HepG2 (cell line): ENCODE results near the gene TXNRD1. TPM values are rescaled to one million over a fixed set of nuclear protein-coding genes. Genes with fewer than 3 reads are reported as not detected.

Source experiments
- ADNP ChIP-seq: sonication (generic); formaldehyde crosslinking; IDR thresholded peaks from 2 replicates; pipeline ENCODE4 v1.4.0; 2020; ENCODE audit warnings: missing genetic modification reagents
- ARID3A ChIP-seq: IDR thresholded peaks from 2 replicates; pipeline ENCODE4 v1.6.1; 2012; ENCODE audit warnings: low read depth, low read length, improper control_type of control experiment
- BORCS8-MEF2B ChIP-seq: sonication (generic); formaldehyde crosslinking; IDR thresholded peaks from 2 replicates; pipeline ENCODE4 v1.8.0; 2022; ENCODE audit warnings: mild to moderate bottlenecking, missing genetic modification reagents
- CC2D1A ChIP-seq: sonication (generic); formaldehyde crosslinking; IDR thresholded peaks from 2 replicates; pipeline ENCODE4 v1.8.1; 2023; ENCODE audit warnings: mild to moderate bottlenecking, missing genetic modification reagents
- HHEX ChIP-seq: IDR thresholded peaks from 2 replicates; pipeline ENCODE4 v1.6.1; 2016; ENCODE audit warnings: control low read depth
- HMG20B ChIP-seq: conservative IDR thresholded peaks from 2 replicates; pipeline ENCODE4 v1.6.1; 2016; ENCODE audit warnings: missing genetic modification reagents, missing compliant biosample characterization
- NFKB2 ChIP-seq: sonication (generic); formaldehyde crosslinking; IDR thresholded peaks from 2 replicates; pipeline ENCODE4 v1.4.0; 2020; ENCODE audit warnings: missing genetic modification reagents, borderline replicate concordance
- RFXAP ChIP-seq: sonication (generic); formaldehyde crosslinking; IDR thresholded peaks from 2 replicates; pipeline ENCODE4 v1.4.0; 2020; ENCODE audit warnings: missing genetic modification reagents, borderline replicate concordance
- SP2 ChIP-seq: sonication (generic); formaldehyde crosslinking; IDR thresholded peaks from 2 replicates; pipeline ENCODE4 v1.5.1; 2020; ENCODE audit warnings: mild to moderate bottlenecking, missing genetic modification reagents
- STAT5B ChIP-seq: sonication (generic); formaldehyde crosslinking; IDR thresholded peaks from 2 replicates; pipeline ENCODE4 v1.4.0; 2020; ENCODE audit warnings: missing genetic modification reagents
- ZBTB1 ChIP-seq: sonication (generic); formaldehyde crosslinking; IDR thresholded peaks from 2 replicates; pipeline ENCODE4 v1.4.0; 2020; ENCODE audit warnings: missing genetic modification reagents, borderline replicate concordance
- ZBTB3 ChIP-seq: sonication (generic); formaldehyde crosslinking; IDR thresholded peaks from 2 replicates; pipeline ENCODE4 v1.4.0; 2020; ENCODE audit warnings: low read depth, mild to moderate bottlenecking, moderate library complexity, missing genetic modification reagents, borderline replicate concordance
- ZNF451 ChIP-seq: sonication (generic); formaldehyde crosslinking; IDR thresholded peaks from 2 replicates; pipeline ENCODE4 v1.5.0; 2020; ENCODE audit warnings: mild to moderate bottlenecking, missing genetic modification reagents
- ZNF749 ChIP-seq: sonication (generic); formaldehyde crosslinking; IDR thresholded peaks from 2 replicates; pipeline ENCODE4 v1.8.0; 2022; ENCODE audit warnings: mild to moderate bottlenecking, missing genetic modification reagents, moderate library complexity, borderline replicate concordance
- ZNF781 ChIP-seq: sonication (generic); formaldehyde crosslinking; IDR thresholded peaks from 2 replicates; pipeline ENCODE4 v1.5.1; 2020; ENCODE audit warnings: borderline replicate concordance, mild to moderate bottlenecking, missing genetic modification reagents; ENCODE audit errors: not compliant biosample characterization
- ZNF782 ChIP-seq: sonication (generic); formaldehyde crosslinking; IDR thresholded peaks from 2 replicates; pipeline ENCODE4 v1.4.0; 2020; ENCODE audit warnings: missing genetic modification reagents, mild to moderate bottlenecking, borderline replicate concordance
- ZSCAN30 ChIP-seq: sonication (generic); formaldehyde crosslinking; IDR thresholded peaks from 2 replicates; pipeline ENCODE4 v1.5.0; 2020; ENCODE audit warnings: mild to moderate bottlenecking, missing genetic modification reagents
- polyA plus RNA-seq, 8 experiments: library from polyadenylated mRNA; depleted of rRNA in 3 of 8; stranded (reverse) in 7 of 8; unstranded in 1 of 8; fragments of >200 nt; fragmentation: Illumina TruSeq in 4 of 8; extraction: Trizol in 4 of 8; gene quantifications; 2 replicates each; pipeline versions ENCODE4 v1.2.1 to v1.2.3, GENCODE V29; 2011 to 2016; ENCODE audit warnings: low read depth in 4 of 8, missing spikeins in 1 of 8, mixed read lengths in 1 of 8; ENCODE audit not compliant: insufficient read depth in 1 of 8
- total RNA-seq, 5 experiments: library from RNA; depleted of rRNA; stranded (reverse); fragments of >200 nt; fragmentation: Illumina TruSeq; extraction: Trizol; gene quantifications; 2 replicates each; pipeline ENCODE4 v1.2.3, GENCODE V29; 2016; ENCODE audit warnings: low read depth in 1 of 5
- TF ChIP-seq, protein P1 (sequence below): sonication (generic); formaldehyde crosslinking; IDR thresholded peaks from 2 replicates; pipeline ENCODE4 v1.5.1; 2020; ENCODE audit warnings: mild to moderate bottlenecking, missing genetic modification reagents, moderate library complexity
- TF ChIP-seq, protein P2 (sequence below): sonication (generic); formaldehyde crosslinking; IDR thresholded peaks from 2 replicates; pipeline ENCODE4 v1.4.0; 2020; ENCODE audit warnings: missing genetic modification reagents, borderline replicate concordance

The TXNRD1 gene
- total and polyA plus RNA-seq, 2 of the 13 experiments (the other 11 are each of a cell fraction or from before 2014, with no cell fraction given), result 54.0 to 190 TPM

DNA sequence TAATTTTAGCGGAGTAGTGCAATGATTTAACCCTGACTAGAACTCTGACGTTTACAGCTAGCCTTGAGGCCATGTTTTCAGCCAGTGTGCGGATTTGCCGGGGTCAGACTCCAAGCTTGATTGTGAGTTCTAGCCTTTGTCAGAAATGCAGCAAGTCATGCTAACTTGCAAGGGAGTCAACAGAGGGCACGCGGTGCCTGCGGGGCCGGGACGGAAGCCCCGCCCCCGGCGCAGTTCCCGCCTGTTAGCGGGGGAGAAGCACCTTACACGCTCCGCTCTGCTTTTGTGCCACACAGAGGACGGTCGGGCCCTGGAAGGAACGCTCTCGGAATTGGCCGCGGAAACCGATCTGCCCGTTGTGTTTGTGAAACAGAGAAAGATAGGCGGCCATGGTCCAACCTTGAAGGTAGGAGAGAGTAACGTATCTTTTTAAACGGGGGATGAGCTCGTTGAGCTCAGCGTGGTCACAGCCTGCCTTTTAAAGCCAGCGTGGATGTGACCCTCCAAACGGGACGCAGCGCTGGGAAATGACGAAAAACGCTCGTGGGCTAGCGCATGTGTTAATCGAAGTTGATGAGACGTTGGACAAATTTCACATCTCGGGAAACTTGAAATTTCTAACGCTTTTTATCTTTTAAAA, 73.2 kb downstream of the TXNRD1 start (continued):
- TF ChIP-seq, protein P1, sequence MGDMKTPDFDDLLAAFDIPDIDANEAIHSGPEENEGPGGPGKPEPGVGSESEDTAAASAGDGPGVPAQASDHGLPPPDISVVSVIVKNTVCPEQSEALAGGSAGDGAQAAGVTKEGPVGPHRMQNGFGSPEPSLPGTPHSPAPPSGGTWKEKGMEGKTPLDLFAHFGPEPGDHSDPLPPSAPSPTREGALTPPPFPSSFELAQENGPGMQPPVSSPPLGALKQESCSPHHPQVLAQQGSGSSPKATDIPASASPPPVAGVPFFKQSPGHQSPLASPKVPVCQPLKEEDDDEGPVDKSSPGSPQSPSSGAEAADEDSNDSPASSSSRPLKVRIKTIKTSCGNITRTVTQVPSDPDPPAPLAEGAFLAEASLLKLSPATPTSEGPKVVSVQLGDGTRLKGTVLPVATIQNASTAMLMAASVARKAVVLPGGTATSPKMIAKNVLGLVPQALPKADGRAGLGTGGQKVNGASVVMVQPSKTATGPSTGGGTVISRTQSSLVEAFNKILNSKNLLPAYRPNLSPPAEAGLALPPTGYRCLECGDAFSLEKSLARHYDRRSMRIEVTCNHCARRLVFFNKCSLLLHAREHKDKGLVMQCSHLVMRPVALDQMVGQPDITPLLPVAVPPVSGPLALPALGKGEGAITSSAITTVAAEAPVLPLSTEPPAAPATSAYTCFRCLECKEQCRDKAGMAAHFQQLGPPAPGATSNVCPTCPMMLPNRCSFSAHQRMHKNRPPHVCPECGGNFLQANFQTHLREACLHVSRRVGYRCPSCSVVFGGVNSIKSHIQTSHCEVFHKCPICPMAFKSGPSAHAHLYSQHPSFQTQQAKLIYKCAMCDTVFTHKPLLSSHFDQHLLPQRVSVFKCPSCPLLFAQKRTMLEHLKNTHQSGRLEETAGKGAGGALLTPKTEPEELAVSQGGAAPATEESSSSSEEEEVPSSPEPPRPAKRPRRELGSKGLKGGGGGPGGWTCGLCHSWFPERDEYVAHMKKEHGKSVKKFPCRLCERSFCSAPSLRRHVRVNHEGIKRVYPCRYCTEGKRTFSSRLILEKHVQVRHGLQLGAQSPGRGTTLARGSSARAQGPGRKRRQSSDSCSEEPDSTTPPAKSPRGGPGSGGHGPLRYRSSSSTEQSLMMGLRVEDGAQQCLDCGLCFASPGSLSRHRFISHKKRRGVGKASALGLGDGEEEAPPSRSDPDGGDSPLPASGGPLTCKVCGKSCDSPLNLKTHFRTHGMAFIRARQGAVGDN (CRISPR knock-in tag), result peak; percentile 100
- 0 out of 2 replicates have a peak, but pooled peaks have one; percentile 25 for TF ChIP-seq ARID3A
- TF ChIP-seq ZNF782 (CRISPR knock-in tag), result no peak
- peak; percentile 94 for TF ChIP-seq ZNF781 (CRISPR knock-in tag)
- TF ChIP-seq, protein P2, sequence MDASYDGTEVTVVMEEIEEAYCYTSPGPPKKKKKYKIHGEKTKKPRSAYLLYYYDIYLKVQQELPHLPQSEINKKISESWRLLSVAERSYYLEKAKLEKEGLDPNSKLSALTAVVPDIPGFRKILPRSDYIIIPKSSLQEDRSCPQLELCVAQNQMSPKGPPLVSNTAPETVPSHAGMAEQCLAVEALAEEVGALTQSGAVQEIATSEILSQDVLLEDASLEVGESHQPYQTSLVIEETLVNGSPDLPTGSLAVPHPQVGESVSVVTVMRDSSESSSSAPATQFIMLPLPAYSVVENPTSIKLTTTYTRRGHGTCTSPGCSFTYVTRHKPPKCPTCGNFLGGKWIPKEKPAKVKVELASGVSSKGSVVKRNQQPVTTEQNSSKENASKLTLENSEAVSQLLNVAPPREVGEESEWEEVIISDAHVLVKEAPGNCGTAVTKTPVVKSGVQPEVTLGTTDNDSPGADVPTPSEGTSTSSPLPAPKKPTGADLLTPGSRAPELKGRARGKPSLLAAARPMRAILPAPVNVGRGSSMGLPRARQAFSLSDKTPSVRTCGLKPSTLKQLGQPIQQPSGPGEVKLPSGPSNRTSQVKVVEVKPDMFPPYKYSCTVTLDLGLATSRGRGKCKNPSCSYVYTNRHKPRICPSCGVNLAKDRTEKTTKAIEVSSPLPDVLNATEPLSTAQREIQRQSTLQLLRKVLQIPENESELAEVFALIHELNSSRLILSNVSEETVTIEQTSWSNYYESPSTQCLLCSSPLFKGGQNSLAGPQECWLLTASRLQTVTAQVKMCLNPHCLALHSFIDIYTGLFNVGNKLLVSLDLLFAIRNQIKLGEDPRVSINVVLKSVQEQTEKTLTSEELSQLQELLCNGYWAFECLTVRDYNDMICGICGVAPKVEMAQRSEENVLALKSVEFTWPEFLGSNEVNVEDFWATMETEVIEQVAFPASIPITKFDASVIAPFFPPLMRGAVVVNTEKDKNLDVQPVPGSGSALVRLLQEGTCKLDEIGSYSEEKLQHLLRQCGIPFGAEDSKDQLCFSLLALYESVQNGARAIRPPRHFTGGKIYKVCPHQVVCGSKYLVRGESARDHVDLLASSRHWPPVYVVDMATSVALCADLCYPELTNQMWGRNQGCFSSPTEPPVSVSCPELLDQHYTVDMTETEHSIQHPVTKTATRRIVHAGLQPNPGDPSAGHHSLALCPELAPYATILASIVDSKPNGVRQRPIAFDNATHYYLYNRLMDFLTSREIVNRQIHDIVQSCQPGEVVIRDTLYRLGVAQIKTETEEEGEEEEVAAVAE (CRISPR knock-in tag), result peak; percentile 71
- TF ChIP-seq CC2D1A (CRISPR knock-in tag), result no peak
- peak; percentile 72; the same call in 1 of the 2 replicates for TF ChIP-seq ZNF451 (CRISPR knock-in tag)
- TF ChIP-seq HHEX (CRISPR knock-in tag), result no peak
- TF ChIP-seq RFXAP (CRISPR knock-in tag), result peak; percentile 82
- peak; percentile 20; the same call in 1 of the 2 replicates for TF ChIP-seq HMG20B (CRISPR knock-in tag)
- peak; percentile 90 for TF ChIP-seq BORCS8-MEF2B (CRISPR knock-in tag)
- TF ChIP-seq ZBTB3 (CRISPR knock-in tag), result no peak; the same call in 1 of the 2 replicates
- no peak for TF ChIP-seq ADNP (CRISPR knock-in tag)
- peak; percentile 95; the same call in 1 of the 2 replicates for TF ChIP-seq NFKB2 (CRISPR knock-in tag)
- TF ChIP-seq ZSCAN30, result peak; percentile 37; the same call in 1 of the 2 replicates
- 0 out of 2 replicates have a peak, but pooled peaks have one; percentile 59 for TF ChIP-seq STAT5B (CRISPR knock-in tag)
- TF ChIP-seq ZBTB1 (CRISPR knock-in tag), result no peak
- TF ChIP-seq SP2, result no peak
- TF ChIP-seq ZNF749, result peak; percentile 62; the same call in 1 of the 2 replicates
